DMS53 (cell line): ENCODE measurements around the gene PRR14L.

ENCODE experiments used
- DNase-seq: peaks from one replicate; lab custom pipeline; 2025; lab: John Stamatoyannopoulos, UW

Gene PRR14L

GRCh38 chr22:31639436-31640039 is 110.4 kb downstream of the PRR14L start:
- DNase-seq, result no peak

GRCh38 chr22:31637891-31638618 is 111.9 kb downstream of the PRR14L start:
- DNase-seq, result no peak

GRCh38 chr22:31637447-31637890 is 112.5 kb downstream of the PRR14L start:
- DNase-seq, result no peak

- no peak for DNase-seq
Observed at GRCh38 chr22:31635638-31636306, 114.2 kb downstream of the PRR14L start.

- no peak for DNase-seq
Observed at GRCh38 chr22:31631436-31631835, 118.5 kb downstream of the PRR14L start.
